ENCODE measurements around the gene NUFIP1.

DNA sequence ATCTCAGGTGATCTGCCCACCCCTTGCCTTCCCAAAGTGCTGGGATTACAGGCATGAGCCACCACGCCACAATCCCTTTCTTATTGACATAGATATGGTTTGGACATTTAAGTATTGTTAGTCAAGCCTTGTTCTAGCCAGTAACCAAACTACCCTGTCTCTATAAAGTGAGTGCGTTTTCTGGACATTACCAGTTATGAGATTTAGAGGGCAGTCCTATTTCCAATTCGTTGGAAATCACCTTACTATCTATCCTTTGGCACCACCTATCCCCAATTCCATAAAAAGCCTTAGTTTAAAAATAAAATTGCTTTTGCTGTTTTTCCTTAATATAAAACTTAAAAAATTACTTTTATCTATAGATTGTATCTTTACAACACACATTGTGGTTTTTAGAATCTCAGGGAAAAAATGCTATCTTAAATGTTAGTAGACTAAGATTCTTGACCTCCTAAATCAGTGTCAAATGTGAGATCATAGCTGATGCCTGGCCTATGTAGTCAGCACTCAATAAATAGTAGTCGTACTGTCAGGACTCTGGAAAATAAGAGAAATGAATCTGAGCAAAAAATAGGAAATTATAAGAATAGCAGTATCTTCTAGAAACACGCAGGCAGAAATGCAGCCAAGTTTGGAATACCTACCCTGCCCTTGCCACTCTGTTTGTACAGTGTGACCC is 57.0 kb downstream of the NUFIP1 start:
- TF ChIP-seq RAD21 (IDR thresholded peaks at IDR 0.05; ENCODE audit: low read depth), result 0 out of 2 replicates have a peak, but pooled peaks have one; percentile 10
- TF ChIP-seq SRF (IDR thresholded peaks at IDR 0.05; ENCODE audit: low read depth), result no peak
- TF ChIP-seq, protein P1, sequence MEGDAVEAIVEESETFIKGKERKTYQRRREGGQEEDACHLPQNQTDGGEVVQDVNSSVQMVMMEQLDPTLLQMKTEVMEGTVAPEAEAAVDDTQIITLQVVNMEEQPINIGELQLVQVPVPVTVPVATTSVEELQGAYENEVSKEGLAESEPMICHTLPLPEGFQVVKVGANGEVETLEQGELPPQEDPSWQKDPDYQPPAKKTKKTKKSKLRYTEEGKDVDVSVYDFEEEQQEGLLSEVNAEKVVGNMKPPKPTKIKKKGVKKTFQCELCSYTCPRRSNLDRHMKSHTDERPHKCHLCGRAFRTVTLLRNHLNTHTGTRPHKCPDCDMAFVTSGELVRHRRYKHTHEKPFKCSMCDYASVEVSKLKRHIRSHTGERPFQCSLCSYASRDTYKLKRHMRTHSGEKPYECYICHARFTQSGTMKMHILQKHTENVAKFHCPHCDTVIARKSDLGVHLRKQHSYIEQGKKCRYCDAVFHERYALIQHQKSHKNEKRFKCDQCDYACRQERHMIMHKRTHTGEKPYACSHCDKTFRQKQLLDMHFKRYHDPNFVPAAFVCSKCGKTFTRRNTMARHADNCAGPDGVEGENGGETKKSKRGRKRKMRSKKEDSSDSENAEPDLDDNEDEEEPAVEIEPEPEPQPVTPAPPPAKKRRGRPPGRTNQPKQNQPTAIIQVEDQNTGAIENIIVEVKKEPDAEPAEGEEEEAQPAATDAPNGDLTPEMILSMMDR (IDR thresholded peaks at IDR 0.05 in 2 of 3, conservative IDR thresholded peaks at IDR 0.05 in 1 of 3; ENCODE audit: borderline replicate concordance in 1 of 3, insufficient read depth in 1 of 3, low read depth in 2 of 3, low read length in 2 of 3), result 0 out of 6 replicates have a peak, but pooled peaks of 1 of the 3 experiments have one; percentile 16
- TF ChIP-seq EZH2 (IDR thresholded peaks at IDR 0.05), result no peak

Measured in HCT116 (cell line).